A549 (cell line): Measurements from ENCODE around the gene EML4.

Experiments used
- BHLHE40 ChIP-seq: IDR thresholded peaks from 2 replicates; pipeline ENCODE4 v1.6.1; 2012; ENCODE audit warnings: low read depth, low read length, inconsistent platforms
- CEBPB ChIP-seq, 2 experiments: fragments of >200 bp in 1 of 2; sonication (Bioruptor Twin) in 1 of 2; formaldehyde crosslinking in 1 of 2; IDR thresholded peaks; 2 replicates each; pipeline ENCODE4 v1.6.1; 2012 to 2016
- CHD2 ChIP-seq: fragments of 150-350 bp; IDR thresholded peaks from 2 replicates; pipeline ENCODE4 v1.6.1; 2014; ENCODE audit warnings: low read length; ENCODE audit not compliant: partially characterized antibody
- EP300 ChIP-seq, 2 experiments: fragments of >200 bp; sonication (Bioruptor Twin); formaldehyde crosslinking; IDR thresholded peaks; 2 replicates in 1 of 2; 3 replicates in 1 of 2; pipeline ENCODE4 v1.6.1; 2016 to 2017
- JUN ChIP-seq, 2 experiments: fragments of >200 bp; sonication (Bioruptor Twin); formaldehyde crosslinking; IDR thresholded peaks; 2 replicates in 1 of 2; 3 replicates in 1 of 2; pipeline ENCODE4 v1.6.1; 2016 to 2017
- KDM1A ChIP-seq: fragments of 200-600 bp; sonication (generic); IDR thresholded peaks from 2 replicates; pipeline ENCODE4 v1.6.1; 2016; ENCODE audit warnings: low read depth, mild to moderate bottlenecking
- MYC ChIP-seq: IDR thresholded peaks from 2 replicates; pipeline ENCODE4 v1.6.1; 2012; ENCODE audit warnings: mild to moderate bottlenecking, inconsistent platforms, low read length, improper control_type of control experiment, borderline replicate concordance
- POLR2A ChIP-seq: IDR thresholded peaks from 2 replicates; pipeline ENCODE4 v1.6.1; 2012; ENCODE audit warnings: mild to moderate bottlenecking, low read length
- SREBF2 ChIP-seq: fragments of 450-650 bp; IDR thresholded peaks from 2 replicates; pipeline ENCODE4 v1.6.1; 2014; ENCODE audit warnings: mild to moderate bottlenecking, moderate library complexity
- TF ChIP-seq, protein P1 (sequence below): fragments of >200 bp; sonication (Bioruptor Twin); formaldehyde crosslinking; IDR thresholded peaks from 3 replicates; pipeline ENCODE4 v1.5.1; 2016
- TF ChIP-seq, protein P2 (sequence below): fragments of 200-600 bp; sonication (generic); IDR thresholded peaks from 2 replicates; pipeline ENCODE4 v1.6.1; 2016; ENCODE audit warnings: antibody characterized with exemption, mild to moderate bottlenecking, moderate library complexity

DNA sequence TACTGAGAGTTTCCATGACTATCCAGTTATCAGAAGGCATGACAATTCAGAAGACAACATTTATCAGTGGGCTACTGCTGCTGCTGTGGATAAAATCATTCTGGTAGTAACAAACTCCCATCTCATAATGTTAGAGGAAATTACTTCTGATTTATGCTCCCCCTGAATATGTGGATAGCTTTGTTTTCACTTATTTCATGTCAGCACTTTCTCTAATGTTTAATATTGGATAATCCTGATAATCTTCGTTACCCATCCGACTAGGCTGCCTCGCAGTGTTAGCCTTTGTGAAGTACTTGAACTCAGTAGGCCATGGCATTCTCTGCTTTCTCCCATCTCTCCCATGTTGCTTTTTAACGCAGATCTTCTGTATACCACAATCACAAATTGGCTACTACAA lies 163.4 kb downstream of the EML4 start:
- TF ChIP-seq POLR2A (no peak), CEBPB (IDR thresholded peaks at IDR 0.05) (no peak), KDM1A (no peak), BHLHE40 (no peak), MYC (no peak), EP300 (IDR thresholded peaks at IDR 0.05) (no peak), SREBF2 (no peak), CHD2 (no peak), JUN (IDR thresholded peaks at IDR 0.05) (no peak)
- TF ChIP-seq, protein P1, sequence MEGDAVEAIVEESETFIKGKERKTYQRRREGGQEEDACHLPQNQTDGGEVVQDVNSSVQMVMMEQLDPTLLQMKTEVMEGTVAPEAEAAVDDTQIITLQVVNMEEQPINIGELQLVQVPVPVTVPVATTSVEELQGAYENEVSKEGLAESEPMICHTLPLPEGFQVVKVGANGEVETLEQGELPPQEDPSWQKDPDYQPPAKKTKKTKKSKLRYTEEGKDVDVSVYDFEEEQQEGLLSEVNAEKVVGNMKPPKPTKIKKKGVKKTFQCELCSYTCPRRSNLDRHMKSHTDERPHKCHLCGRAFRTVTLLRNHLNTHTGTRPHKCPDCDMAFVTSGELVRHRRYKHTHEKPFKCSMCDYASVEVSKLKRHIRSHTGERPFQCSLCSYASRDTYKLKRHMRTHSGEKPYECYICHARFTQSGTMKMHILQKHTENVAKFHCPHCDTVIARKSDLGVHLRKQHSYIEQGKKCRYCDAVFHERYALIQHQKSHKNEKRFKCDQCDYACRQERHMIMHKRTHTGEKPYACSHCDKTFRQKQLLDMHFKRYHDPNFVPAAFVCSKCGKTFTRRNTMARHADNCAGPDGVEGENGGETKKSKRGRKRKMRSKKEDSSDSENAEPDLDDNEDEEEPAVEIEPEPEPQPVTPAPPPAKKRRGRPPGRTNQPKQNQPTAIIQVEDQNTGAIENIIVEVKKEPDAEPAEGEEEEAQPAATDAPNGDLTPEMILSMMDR: no peak
- TF ChIP-seq, protein P2, sequence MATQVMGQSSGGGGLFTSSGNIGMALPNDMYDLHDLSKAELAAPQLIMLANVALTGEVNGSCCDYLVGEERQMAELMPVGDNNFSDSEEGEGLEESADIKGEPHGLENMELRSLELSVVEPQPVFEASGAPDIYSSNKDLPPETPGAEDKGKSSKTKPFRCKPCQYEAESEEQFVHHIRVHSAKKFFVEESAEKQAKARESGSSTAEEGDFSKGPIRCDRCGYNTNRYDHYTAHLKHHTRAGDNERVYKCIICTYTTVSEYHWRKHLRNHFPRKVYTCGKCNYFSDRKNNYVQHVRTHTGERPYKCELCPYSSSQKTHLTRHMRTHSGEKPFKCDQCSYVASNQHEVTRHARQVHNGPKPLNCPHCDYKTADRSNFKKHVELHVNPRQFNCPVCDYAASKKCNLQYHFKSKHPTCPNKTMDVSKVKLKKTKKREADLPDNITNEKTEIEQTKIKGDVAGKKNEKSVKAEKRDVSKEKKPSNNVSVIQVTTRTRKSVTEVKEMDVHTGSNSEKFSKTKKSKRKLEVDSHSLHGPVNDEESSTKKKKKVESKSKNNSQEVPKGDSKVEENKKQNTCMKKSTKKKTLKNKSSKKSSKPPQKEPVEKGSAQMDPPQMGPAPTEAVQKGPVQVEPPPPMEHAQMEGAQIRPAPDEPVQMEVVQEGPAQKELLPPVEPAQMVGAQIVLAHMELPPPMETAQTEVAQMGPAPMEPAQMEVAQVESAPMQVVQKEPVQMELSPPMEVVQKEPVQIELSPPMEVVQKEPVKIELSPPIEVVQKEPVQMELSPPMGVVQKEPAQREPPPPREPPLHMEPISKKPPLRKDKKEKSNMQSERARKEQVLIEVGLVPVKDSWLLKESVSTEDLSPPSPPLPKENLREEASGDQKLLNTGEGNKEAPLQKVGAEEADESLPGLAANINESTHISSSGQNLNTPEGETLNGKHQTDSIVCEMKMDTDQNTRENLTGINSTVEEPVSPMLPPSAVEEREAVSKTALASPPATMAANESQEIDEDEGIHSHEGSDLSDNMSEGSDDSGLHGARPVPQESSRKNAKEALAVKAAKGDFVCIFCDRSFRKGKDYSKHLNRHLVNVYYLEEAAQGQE: no peak
